GM12878 (cell line): Measurements from ENCODE around the gene HMCES.

Source experiments
- ASH2L ChIP-seq: fragments of 300-600, 200-600 bp; sonication (generic); IDR thresholded peaks from 2 replicates; pipeline ENCODE4 v1.6.1; 2017; ENCODE audit warnings: low read depth, mild to moderate bottlenecking, borderline replicate concordance
- EP300 ChIP-seq, 2 experiments: fragments of 150-350 bp in 1 of 2; IDR thresholded peaks; 2 replicates each; pipeline ENCODE4 v1.6.1; 2011 to 2012; ENCODE audit warnings: low read depth in 2 of 2, low read length in 2 of 2, borderline replicate concordance in 1 of 2, improper control_type of control experiment in 1 of 2, inconsistent platforms in 1 of 2; ENCODE audit not compliant: control insufficient read depth in 1 of 2
- IRF3 ChIP-seq: fragments of 450-650 bp; IDR thresholded peaks from 2 replicates; pipeline ENCODE4 v1.6.1; 2014; ENCODE audit warnings: mild to moderate bottlenecking
- ZNF274 ChIP-seq: IDR thresholded peaks from one replicate; pipeline ENCODE4 v1.8.0; 2011; ENCODE audit not compliant: insufficient read length, insufficient read depth
- TF ChIP-seq, protein P1 (sequence below), 3 experiments: IDR thresholded peaks in 2 of 3; conservative IDR thresholded peaks in 1 of 3; 2 replicates each; pipeline ENCODE4 v1.5.1; 2011; ENCODE audit warnings: low read depth in 3 of 3, low read length in 3 of 3, mild to moderate bottlenecking in 3 of 3, control low read depth in 2 of 3, moderate library complexity in 2 of 3, inconsistent platforms in 1 of 3, mixed read lengths in 1 of 3; ENCODE audit not compliant: control insufficient read depth in 2 of 3, insufficient read depth in 1 of 3; ENCODE audit errors: extremely low read depth in 1 of 3
- TF ChIP-seq, protein P2 (sequence below): IDR thresholded peaks from 2 replicates; pipeline ENCODE4 v1.6.1; 2012; ENCODE audit warnings: mild to moderate bottlenecking, low read depth, low read length

DNA sequence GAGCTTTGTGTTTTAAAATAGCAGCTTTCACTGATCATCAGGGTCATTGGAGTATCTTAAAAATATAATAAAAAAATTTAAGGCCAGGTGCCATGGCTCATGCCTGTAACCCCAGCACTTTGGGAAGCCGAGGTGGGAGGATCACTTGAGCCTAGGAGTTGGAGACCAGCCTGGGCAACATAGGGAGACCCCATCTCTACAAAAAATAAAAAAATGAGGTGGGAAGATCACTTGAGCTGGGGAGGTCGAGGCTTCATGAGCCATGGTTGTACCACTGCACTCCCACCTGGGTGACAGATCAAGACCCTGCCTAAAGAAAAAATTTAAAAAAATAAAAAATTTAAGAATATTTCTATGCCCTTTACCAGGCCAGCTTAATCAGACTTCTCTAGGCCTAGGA, 1.5 kb downstream of the HMCES start:
- TF ChIP-seq EP300 (IDR thresholded peaks at IDR 0.05; ENCODE audit: borderline replicate concordance in 1 of 2, control insufficient read depth in 1 of 2, low read depth in 2 of 2, low read length in 2 of 2) (no peak), ASH2L (no peak), IRF3 (no peak), ZNF274 (no peak)
- TF ChIP-seq, protein P1, sequence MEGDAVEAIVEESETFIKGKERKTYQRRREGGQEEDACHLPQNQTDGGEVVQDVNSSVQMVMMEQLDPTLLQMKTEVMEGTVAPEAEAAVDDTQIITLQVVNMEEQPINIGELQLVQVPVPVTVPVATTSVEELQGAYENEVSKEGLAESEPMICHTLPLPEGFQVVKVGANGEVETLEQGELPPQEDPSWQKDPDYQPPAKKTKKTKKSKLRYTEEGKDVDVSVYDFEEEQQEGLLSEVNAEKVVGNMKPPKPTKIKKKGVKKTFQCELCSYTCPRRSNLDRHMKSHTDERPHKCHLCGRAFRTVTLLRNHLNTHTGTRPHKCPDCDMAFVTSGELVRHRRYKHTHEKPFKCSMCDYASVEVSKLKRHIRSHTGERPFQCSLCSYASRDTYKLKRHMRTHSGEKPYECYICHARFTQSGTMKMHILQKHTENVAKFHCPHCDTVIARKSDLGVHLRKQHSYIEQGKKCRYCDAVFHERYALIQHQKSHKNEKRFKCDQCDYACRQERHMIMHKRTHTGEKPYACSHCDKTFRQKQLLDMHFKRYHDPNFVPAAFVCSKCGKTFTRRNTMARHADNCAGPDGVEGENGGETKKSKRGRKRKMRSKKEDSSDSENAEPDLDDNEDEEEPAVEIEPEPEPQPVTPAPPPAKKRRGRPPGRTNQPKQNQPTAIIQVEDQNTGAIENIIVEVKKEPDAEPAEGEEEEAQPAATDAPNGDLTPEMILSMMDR (IDR thresholded peaks at IDR 0.05 in 2 of 3, conservative IDR thresholded peaks at IDR 0.05 in 1 of 3; ENCODE audit: control insufficient read depth in 2 of 3, extremely low read depth in 1 of 3, insufficient read depth in 1 of 3, low read depth in 3 of 3, low read length in 3 of 3), result no peak
- TF ChIP-seq, protein P2, sequence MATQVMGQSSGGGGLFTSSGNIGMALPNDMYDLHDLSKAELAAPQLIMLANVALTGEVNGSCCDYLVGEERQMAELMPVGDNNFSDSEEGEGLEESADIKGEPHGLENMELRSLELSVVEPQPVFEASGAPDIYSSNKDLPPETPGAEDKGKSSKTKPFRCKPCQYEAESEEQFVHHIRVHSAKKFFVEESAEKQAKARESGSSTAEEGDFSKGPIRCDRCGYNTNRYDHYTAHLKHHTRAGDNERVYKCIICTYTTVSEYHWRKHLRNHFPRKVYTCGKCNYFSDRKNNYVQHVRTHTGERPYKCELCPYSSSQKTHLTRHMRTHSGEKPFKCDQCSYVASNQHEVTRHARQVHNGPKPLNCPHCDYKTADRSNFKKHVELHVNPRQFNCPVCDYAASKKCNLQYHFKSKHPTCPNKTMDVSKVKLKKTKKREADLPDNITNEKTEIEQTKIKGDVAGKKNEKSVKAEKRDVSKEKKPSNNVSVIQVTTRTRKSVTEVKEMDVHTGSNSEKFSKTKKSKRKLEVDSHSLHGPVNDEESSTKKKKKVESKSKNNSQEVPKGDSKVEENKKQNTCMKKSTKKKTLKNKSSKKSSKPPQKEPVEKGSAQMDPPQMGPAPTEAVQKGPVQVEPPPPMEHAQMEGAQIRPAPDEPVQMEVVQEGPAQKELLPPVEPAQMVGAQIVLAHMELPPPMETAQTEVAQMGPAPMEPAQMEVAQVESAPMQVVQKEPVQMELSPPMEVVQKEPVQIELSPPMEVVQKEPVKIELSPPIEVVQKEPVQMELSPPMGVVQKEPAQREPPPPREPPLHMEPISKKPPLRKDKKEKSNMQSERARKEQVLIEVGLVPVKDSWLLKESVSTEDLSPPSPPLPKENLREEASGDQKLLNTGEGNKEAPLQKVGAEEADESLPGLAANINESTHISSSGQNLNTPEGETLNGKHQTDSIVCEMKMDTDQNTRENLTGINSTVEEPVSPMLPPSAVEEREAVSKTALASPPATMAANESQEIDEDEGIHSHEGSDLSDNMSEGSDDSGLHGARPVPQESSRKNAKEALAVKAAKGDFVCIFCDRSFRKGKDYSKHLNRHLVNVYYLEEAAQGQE, result no peak
